ENCODE results near the gene INO80B.
"Not testable (repeated sequence)": the region's sequence is repeated elsewhere in the genome, so short reads cannot be mapped to it uniquely, and the experiment has no call there.

DNA sequence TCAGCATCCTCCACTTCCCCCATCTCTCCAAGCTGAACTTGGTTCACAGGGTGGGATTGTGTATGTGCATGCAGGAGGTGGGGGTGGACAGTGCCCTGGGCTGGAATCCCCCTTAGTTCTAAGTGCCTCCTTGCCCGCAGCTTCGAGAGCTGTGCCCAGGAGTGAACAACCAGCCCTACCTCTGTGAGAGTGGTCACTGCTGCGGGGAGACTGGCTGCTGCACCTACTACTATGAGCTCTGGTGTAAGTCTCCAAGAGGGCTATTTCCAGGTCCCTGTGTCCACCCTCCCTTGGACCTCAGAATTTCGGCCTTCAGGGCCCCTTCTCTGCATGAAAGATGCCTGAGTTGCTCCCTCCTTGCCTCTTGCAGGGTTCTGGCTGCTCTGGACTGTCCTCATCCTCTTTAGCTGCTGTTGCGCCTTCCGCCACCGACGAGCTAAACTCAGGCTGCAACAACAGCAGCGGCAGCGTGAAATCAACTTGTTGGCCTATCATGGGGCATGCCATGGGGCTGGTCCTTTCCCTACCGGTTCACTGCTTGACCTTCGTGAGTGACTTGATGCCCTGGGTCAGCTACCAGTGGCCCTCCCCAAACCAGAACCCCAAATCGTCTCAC is 4.7 kb downstream of the INO80B start:
- TF ChIP-seq, protein P1, sequence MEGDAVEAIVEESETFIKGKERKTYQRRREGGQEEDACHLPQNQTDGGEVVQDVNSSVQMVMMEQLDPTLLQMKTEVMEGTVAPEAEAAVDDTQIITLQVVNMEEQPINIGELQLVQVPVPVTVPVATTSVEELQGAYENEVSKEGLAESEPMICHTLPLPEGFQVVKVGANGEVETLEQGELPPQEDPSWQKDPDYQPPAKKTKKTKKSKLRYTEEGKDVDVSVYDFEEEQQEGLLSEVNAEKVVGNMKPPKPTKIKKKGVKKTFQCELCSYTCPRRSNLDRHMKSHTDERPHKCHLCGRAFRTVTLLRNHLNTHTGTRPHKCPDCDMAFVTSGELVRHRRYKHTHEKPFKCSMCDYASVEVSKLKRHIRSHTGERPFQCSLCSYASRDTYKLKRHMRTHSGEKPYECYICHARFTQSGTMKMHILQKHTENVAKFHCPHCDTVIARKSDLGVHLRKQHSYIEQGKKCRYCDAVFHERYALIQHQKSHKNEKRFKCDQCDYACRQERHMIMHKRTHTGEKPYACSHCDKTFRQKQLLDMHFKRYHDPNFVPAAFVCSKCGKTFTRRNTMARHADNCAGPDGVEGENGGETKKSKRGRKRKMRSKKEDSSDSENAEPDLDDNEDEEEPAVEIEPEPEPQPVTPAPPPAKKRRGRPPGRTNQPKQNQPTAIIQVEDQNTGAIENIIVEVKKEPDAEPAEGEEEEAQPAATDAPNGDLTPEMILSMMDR (IDR thresholded peaks at IDR 0.05): not testable (repeated sequence)
- not testable (repeated sequence) for TF ChIP-seq POLR2A (IDR thresholded peaks at IDR 0.05)

All from ovary (tissue), 3 donors.